Mesodermal cell (in vitro differentiated cells): ENCODE data around the gene ELOVL7.
"Not testable (repeated sequence)": the region's sequence is repeated elsewhere in the genome, so short reads cannot be mapped to it uniquely, and the experiment has no call there.

ENCODE experiments used
- H3K27ac ChIP-seq: 2 replicates; pipeline ENCODE4 v1.7.0; 2013; ENCODE audit warnings: mild to moderate bottlenecking, low read depth, low read length, moderate library complexity; ENCODE audit not compliant: severe bottlenecking
- H3K36me3 ChIP-seq: 2 replicates; pipeline ENCODE4 v1.7.1; 2013; ENCODE audit warnings: mild to moderate bottlenecking, low read length, moderate library complexity; ENCODE audit not compliant: control insufficient read depth, insufficient read depth
- H3K4me1 ChIP-seq: one replicate; pipeline ENCODE4 v1.7.1; 2013; ENCODE audit warnings: mild to moderate bottlenecking, low read length; ENCODE audit not compliant: insufficient read depth, control insufficient read depth, poor library complexity, severe bottlenecking
- H3K4me3 ChIP-seq: 2 replicates; pipeline ENCODE4 v1.7.0; 2013; ENCODE audit warnings: low read length, control low read depth, mild to moderate bottlenecking; ENCODE audit not compliant: insufficient read depth, poor library complexity, severe bottlenecking; ENCODE audit errors: extremely low read depth
- H3K9me3 ChIP-seq: 2 replicates; pipeline ENCODE4 v1.7.1; 2013; ENCODE audit warnings: mild to moderate bottlenecking, low read length, moderate library complexity; ENCODE audit not compliant: control insufficient read depth
- WGBS, 2 experiments: methylation state at CpG; one replicate each; pipeline ENCODE4 v1.1.5; 2013; ENCODE audit warnings: missing lambda C conversion rate in 2 of 2; ENCODE audit not compliant: insufficient coverage in 2 of 2; 5-methylcytosine and 5-hydroxymethylcytosine counted together

ELOVL7 gene

GRCh38 chr5:60743511-60744314, 100.4 kb downstream of the ELOVL7 start:
- peaks cover 6% of the 10 kb centered on the region for H3K9me3 ChIP-seq
- 92 to 93% methylated on average over 39 of the region's 40 CpGs for WGBS, 2 experiments
- H3K4me3 ChIP-seq = no peak overlapping the region
- H3K4me1 ChIP-seq = peaks cover 4% of the 10 kb centered on the region
- H3K27ac ChIP-seq = no peak overlapping the region
- H3K36me3 ChIP-seq = no peaks in the 10 kb centered on the region

GRCh38 chr5:60740322-60740721, 103.7 kb downstream of the ELOVL7 start:
- Histone ChIP-seq H3K36me3 (no peaks in the 10 kb centered on the region), H3K9me3 (peaks cover 6% of the 10 kb centered on the region), H3K4me3 (no peak overlapping the region), H3K4me1 (no peaks in the 10 kb centered on the region), H3K27ac (no peak overlapping the region)
- WGBS, 2 experiments = no CpG with 5 or more reads among the region's 2 CpGs

- H3K9me3 ChIP-seq = peaks cover 6% of the 10 kb centered on the region
- H3K36me3 ChIP-seq = no peaks in the 10 kb centered on the region
- no peaks in the 10 kb centered on the region for H3K4me1 ChIP-seq
- 52 to 56% methylated on average over 3 of the region's 3 CpGs for WGBS, 2 experiments
- H3K4me3 ChIP-seq = no peak overlapping the region
- H3K27ac ChIP-seq = no peak overlapping the region
Measured at GRCh38 chr5:60738933-60739332, 105.1 kb downstream of the ELOVL7 start.

- no peak overlapping the region for H3K27ac ChIP-seq
- no peak overlapping the region for H3K4me3 ChIP-seq
- peaks cover 6% of the 10 kb centered on the region for H3K9me3 ChIP-seq
- WGBS, 2 experiments = 60 to 91% methylated on average over 1 to 3 of the region's 4 CpGs
- no peaks in the 10 kb centered on the region for H3K4me1 ChIP-seq
- no peaks in the 10 kb centered on the region for H3K36me3 ChIP-seq
Measured at GRCh38 chr5:60738461-60738860, 105.6 kb downstream of the ELOVL7 start.

- H3K27ac ChIP-seq, H3K9me3 ChIP-seq, H3K36me3 ChIP-seq, H3K4me3 ChIP-seq, H3K4me1 ChIP-seq: not testable (repeated sequence)
Measured at GRCh38 chr5:60730858-60731257, 113.2 kb downstream of the ELOVL7 start.

GRCh38 chr5:60727033-60727679, 116.9 kb downstream of the ELOVL7 start:
- no peaks in the 10 kb centered on the region for H3K36me3 ChIP-seq
- H3K4me3 ChIP-seq = no peak overlapping the region
- H3K4me1 ChIP-seq = no peaks in the 10 kb centered on the region
- no peak overlapping the region for H3K27ac ChIP-seq
- 86% methylated on average over 1 of the region's 1 CpG; no CpG with 5 or more reads in 1 of the 2 experiments for WGBS, 2 experiments
- no peaks in the 10 kb centered on the region for H3K9me3 ChIP-seq

- Histone ChIP-seq H3K4me1 (no peaks in the 10 kb centered on the region), H3K27ac (no peak overlapping the region)
Measured at GRCh38 chr5:60724126-60724525, 119.9 kb downstream of the ELOVL7 start.

GRCh38 chr5:60722416-60722815, 121.7 kb downstream of the ELOVL7 start:
- H3K4me1 ChIP-seq = no peaks in the 10 kb centered on the region
- H3K9me3 ChIP-seq = no peaks in the 10 kb centered on the region
- H3K36me3 ChIP-seq = no peaks in the 10 kb centered on the region
- no peak overlapping the region for H3K27ac ChIP-seq
- 85 to 92% methylated on average over 2 to 4 of the region's 6 CpGs for WGBS, 2 experiments
- no peak overlapping the region for H3K4me3 ChIP-seq

More at GRCh38 chr5:60724126-60724525, 119.9 kb downstream of the ELOVL7 start:
- no CpG with 5 or more reads among the region's 2 CpGs for WGBS, 2 experiments
- Histone ChIP-seq H3K9me3 (no peaks in the 10 kb centered on the region), H3K36me3 (no peaks in the 10 kb centered on the region), H3K4me3 (no peak overlapping the region)

GRCh38 chr5:60719329-60719728, 124.7 kb downstream of the ELOVL7 start:
- Histone ChIP-seq H3K27ac (no peak overlapping the region), H3K9me3 (no peaks in the 10 kb centered on the region), H3K36me3 (no peaks in the 10 kb centered on the region), H3K4me3 (no peak overlapping the region), H3K4me1 (no peaks in the 10 kb centered on the region)

GRCh38 chr5:60718166-60718892, 125.7 kb downstream of the ELOVL7 start:
- Histone ChIP-seq H3K36me3 (no peaks in the 10 kb centered on the region), H3K4me3 (no peak overlapping the region), H3K4me1 (no peaks in the 10 kb centered on the region), H3K27ac (no peak overlapping the region), H3K9me3 (no peaks in the 10 kb centered on the region)
- WGBS, 2 experiments = 86 to 90% methylated on average over 1 to 2 of the region's 3 CpGs
